Naive B cell (primary cell): ENCODE data around the gene MPZL1. TPM values are rescaled to one million over a fixed set of nuclear protein-coding genes. Genes with fewer than 3 reads are reported as not detected.
"Not testable (repeated sequence)": the region's sequence is repeated elsewhere in the genome, so short reads cannot be mapped to it uniquely, and the experiment has no call there.

Experiments
- ATAC-seq, 2 donors: fragments of 150-1000 bp; cut with Tn5 transposase; 2 replicates each; pipeline ENCODE4 v1.10.0; 2021; ENCODE audit warnings: low read depth in 2 of 2, mild to moderate bottlenecking in 2 of 2, moderate library complexity in 2 of 2
- DNase-seq: peaks from one replicate; pipeline ENCODE4 v3.0.0; 2022
- H3K27ac Mint-ChIP-seq, 6 donors: one replicate each; pipeline ENCODE4 v1.8.0; 2020 to 2022; ENCODE audit warnings: mild to moderate bottlenecking in 6 of 6, mixed read lengths in 6 of 6, moderate library complexity in 5 of 6, inconsistent platforms in 2 of 6
- H3K27me3 Mint-ChIP-seq, 3 donors: one replicate each; pipeline ENCODE4 v1.8.0; 2021 to 2022; ENCODE audit warnings: mixed read lengths in 3 of 3, mild to moderate bottlenecking in 1 of 3
- H3K36me3 Mint-ChIP-seq, 2 donors: one replicate each; pipeline ENCODE4 v1.8.0; 2020 to 2022; ENCODE audit warnings: mixed read lengths in 2 of 2, inconsistent platforms in 1 of 2, mild to moderate bottlenecking in 1 of 2
- H3K4me1 Mint-ChIP-seq, 3 donors: one replicate each; pipeline ENCODE4 v1.8.0; 2020 to 2022; ENCODE audit warnings: mixed read lengths in 3 of 3, inconsistent platforms in 1 of 3, mild to moderate bottlenecking in 1 of 3, moderate library complexity in 1 of 3
- H3K4me3 Mint-ChIP-seq, 8 donors: one replicate each; pipeline ENCODE4 v1.8.0; 2020 to 2022; ENCODE audit warnings: mild to moderate bottlenecking in 8 of 8, mixed read lengths in 8 of 8, moderate library complexity in 8 of 8, inconsistent platforms in 2 of 8
- H3K9me3 Mint-ChIP-seq, 7 donors: one replicate each; pipeline ENCODE4 v1.8.0; 2020 to 2022; ENCODE audit warnings: mixed read lengths in 7 of 7, mild to moderate bottlenecking in 5 of 7, inconsistent platforms in 2 of 7, moderate library complexity in 1 of 7
- polyA plus RNA-seq, 6 donors: library from polyadenylated mRNA; unstranded; fragments of 300-500 nt; fragmentation: Illumina TruSeq; gene quantifications; one replicate each; pipeline ENCODE4 v1.2.3, GENCODE V29; 2021; ENCODE audit warnings: low read depth in 6 of 6

The MPZL1 gene
- polyA plus RNA-seq, 6 donors from 2014 or later, result 23.5 to 64.2 (median 29.7) TPM

DNA sequence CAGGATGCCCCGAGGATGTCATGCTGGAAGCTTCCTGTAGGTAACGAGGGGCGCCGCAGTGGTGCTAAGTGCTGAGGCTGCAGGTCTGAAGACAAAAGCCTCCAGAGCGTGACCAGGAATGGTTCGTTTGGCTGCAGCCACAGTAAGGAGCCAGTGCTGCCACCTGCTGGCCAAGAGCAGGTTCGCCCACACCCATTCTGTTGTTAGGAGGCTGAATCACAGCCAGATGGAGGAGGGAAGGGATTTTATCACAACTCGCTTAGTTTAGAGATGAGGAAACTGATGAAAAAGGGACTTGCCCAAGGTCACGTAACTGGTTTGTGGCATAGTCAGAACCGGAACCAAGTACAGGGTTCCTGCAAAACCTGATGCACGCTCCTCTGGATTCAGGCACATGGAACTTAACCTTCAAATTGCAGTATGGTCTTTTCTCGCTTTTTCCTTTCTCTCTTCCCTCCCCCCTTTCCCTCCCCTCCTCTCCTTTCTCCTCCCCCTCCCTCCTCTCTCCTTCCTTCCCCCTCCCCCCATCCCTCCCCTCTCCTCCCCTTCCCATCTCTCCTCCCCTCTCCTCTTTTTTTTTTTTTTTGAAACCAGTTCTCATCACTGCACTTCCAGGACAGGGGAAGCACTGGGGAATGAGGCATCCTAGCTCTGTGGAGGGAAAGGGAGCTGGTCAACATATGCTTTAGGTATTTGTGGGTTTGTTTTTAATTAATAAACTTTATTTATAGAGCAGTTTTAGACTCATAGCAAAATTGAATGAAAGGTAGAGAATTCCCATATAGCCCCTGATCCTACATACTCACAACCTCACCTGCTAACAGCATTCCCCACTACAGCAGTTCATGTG, 81.8 kb downstream of the MPZL1 start:
- peak; percentile 83 for DNase-seq
- peak; percentile 98 for ATAC-seq
- Mint-ChIP-seq H3K36me3 (no peaks in the 10 kb centered on the region), H3K27me3 (no peaks in the 10 kb centered on the region), H3K4me1 (peaks cover 15 to 22% (median 18%) of the 10 kb centered on the region in 3 donors), H3K4me3 (peak overlapping the region in 1 of 8 donors; percentile 70), H3K9me3 (peaks cover 0 to 1% (median 0%) of the 10 kb centered on the region in 7 donors), H3K27ac (peak overlapping the region in 2 of 6 donors; percentile 31 to 67)

DNA sequence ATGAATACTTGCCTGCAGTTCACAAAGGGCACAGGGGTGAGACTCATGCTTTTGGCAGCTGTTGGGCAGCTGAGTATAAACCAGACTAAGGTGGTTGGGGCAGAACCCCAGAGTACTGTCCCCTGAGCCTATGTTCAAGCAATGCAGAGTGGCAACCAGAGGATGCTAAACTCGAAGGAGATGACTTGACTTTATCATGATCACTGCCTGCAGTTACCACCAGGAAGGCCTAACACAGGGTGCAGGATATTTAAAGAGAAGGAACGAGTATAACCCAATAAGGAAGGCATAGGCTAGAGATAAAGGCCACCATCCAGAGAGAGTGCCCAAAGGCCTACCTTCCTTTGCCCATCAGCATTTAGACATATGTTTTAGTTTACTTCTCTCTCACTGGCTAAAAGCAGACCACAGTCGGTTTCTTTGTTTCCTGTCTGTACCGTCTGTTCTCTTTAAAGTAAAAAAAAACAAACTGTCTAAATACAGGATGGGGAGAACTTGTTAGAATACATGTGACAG, 83.3 kb downstream of the MPZL1 start:
- ATAC-seq (peak in 1 of 2 donors; percentile 10), DNase-seq (peak; percentile 11)
- peaks cover 15 to 22% (median 18%) of the 10 kb centered on the region in 3 donors for H3K4me1 Mint-ChIP-seq
- no peaks in the 10 kb centered on the region for H3K36me3 Mint-ChIP-seq
- no peaks in the 10 kb centered on the region for H3K27me3 Mint-ChIP-seq
- peak overlapping the region in 3 of 6 donors; percentile 18 to 68 (median 33) for H3K27ac Mint-ChIP-seq
- peak overlapping the region in 3 of 8 donors; percentile 22 to 57 (median 35) for H3K4me3 Mint-ChIP-seq
- peaks cover 0 to 1% (median 0%) of the 10 kb centered on the region in 7 donors for H3K9me3 Mint-ChIP-seq

- peaks cover 15 to 22% (median 18%) of the 10 kb centered on the region in 3 donors for H3K4me1 Mint-ChIP-seq
- not testable (repeated sequence) for H3K27me3 Mint-ChIP-seq, DNase-seq, H3K27ac Mint-ChIP-seq, H3K36me3 Mint-ChIP-seq, H3K9me3 Mint-ChIP-seq, ATAC-seq, H3K4me3 Mint-ChIP-seq
Observed at GRCh38 chr1:167806235-167806634, 84.5 kb downstream of the MPZL1 start.

DNA sequence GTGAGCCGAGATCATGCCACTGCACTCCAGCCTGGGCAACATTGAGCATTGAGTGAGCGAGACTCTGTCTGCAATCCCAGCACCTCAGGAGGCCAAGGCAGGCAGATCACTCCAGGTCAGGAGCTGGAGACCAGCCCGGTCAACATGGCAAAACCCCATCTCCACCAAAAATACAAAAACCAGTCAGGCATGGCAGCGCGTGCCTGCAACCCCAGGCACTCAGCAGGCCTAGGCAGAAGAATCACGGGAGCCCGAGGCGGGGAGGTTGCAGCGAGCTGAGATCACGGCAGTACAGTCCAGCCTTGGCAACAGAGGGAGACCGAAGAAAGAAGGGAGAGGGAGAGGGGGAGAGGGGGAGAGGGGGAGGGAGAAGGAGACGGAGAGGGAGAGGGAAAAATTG, 84.9 kb downstream of the MPZL1 start:
- H3K27me3 Mint-ChIP-seq, ATAC-seq, H3K36me3 Mint-ChIP-seq, H3K27ac Mint-ChIP-seq, DNase-seq, H3K9me3 Mint-ChIP-seq, H3K4me3 Mint-ChIP-seq: not testable (repeated sequence)
- peaks cover 15 to 22% (median 18%) of the 10 kb centered on the region in 3 donors for H3K4me1 Mint-ChIP-seq

GRCh38 chr1:167808104-167808503, 86.3 kb downstream of the MPZL1 start:
- Mint-ChIP-seq H3K27me3 (peaks cover 0 to 6% (median 0%) of the 10 kb centered on the region in 3 donors), H3K9me3 (peaks cover 8 to 18% (median 14%) of the 10 kb centered on the region in 7 donors), H3K4me3 (no peak overlapping the region), H3K4me1 (peaks cover 14 to 21% (median 18%) of the 10 kb centered on the region in 3 donors), H3K27ac (peak overlapping the region in 2 of 6 donors; percentile 5 to 61), H3K36me3 (peaks cover 11 to 19% of the 10 kb centered on the region in 2 donors)
- DNase-seq (no peak), ATAC-seq (no peak)

DNA sequence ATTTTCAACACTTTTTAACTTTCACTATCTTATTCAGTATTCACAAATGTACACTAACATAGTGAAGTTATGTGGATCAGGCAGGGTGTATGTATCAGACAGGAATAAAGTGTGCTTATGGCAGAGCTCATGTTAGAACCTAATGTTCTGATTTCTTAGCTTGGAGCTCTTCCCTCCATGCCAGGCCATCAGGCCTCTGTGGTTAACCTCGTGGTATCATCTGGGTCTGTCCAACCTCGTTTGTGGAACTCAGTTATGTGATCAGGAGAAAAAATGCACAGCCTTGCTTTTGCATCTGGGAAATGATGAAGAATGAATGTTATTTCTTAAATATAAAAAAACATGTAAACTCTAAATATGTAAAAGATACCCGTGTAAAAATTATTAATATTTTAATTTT, 86.9 kb downstream of the MPZL1 start:
- Mint-ChIP-seq H3K4me3 (no peak overlapping the region), H3K36me3 (peaks cover 17 to 23% of the 10 kb centered on the region in 2 donors), H3K27ac (peak overlapping the region in 1 of 6 donors; percentile 32), H3K27me3 (peaks cover 0 to 7% (median 0%) of the 10 kb centered on the region in 3 donors), H3K4me1 (peaks cover 9 to 16% (median 12%) of the 10 kb centered on the region in 3 donors), H3K9me3 (peaks cover 11 to 24% (median 18%) of the 10 kb centered on the region in 7 donors)
- no peak for ATAC-seq
- DNase-seq, result no peak

DNA sequence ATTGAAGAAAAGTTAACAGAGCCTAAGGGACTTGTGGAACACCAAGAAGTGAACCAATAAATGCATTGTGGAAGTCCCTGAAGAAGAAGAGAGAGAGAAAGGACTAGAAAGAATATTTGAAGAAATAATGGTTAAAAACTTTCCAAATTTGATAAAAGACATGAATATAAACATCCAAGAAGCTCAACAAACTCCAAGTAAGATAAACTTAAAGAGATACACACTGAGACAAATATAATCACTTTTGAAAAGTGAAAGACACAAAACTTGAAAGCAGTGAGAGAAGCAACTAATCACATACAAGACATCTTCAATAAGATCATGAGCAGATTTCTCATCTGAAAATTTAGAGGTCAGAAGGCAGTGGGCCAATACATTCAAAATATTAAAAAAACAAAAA, 91.2 kb downstream of the MPZL1 start:
- H3K27me3 Mint-ChIP-seq, result peaks cover 0 to 7% (median 0%) of the 10 kb centered on the region in 3 donors
- peaks cover 20 to 49% (median 33%) of the 10 kb centered on the region in 7 donors for H3K9me3 Mint-ChIP-seq
- peaks cover 19 to 44% of the 10 kb centered on the region in 2 donors for H3K36me3 Mint-ChIP-seq
- no peaks in the 10 kb centered on the region for H3K4me1 Mint-ChIP-seq
- no peak overlapping the region for H3K4me3 Mint-ChIP-seq
- ATAC-seq (no peak), DNase-seq (no peak)
- no peak overlapping the region for H3K27ac Mint-ChIP-seq

GRCh38 chr1:167815650-167816049, 93.9 kb downstream of the MPZL1 start:
- H3K4me1 Mint-ChIP-seq, result peaks cover 5 to 8% (median 6%) of the 10 kb centered on the region in 3 donors
- H3K36me3 Mint-ChIP-seq, result peaks cover 19 to 44% of the 10 kb centered on the region in 2 donors
- no peak overlapping the region for H3K4me3 Mint-ChIP-seq
- DNase-seq (no peak), ATAC-seq (no peak)
- no peak overlapping the region for H3K27ac Mint-ChIP-seq
- peaks cover under 1 to 18% (median 6%) of the 10 kb centered on the region in 3 donors for H3K27me3 Mint-ChIP-seq
- H3K9me3 Mint-ChIP-seq, result peaks cover 20 to 49% (median 33%) of the 10 kb centered on the region in 7 donors

GRCh38 chr1:167819849-167820683, 98.3 kb downstream of the MPZL1 start:
- DNase-seq (no peak), ATAC-seq (peak; percentile 55 to 62)
- Mint-ChIP-seq H3K4me3 (peak overlapping the region; percentile 3 to 84 (median 70)), H3K9me3 (peaks cover 8 to 12% (median 9%) of the 10 kb centered on the region in 7 donors), H3K27me3 (peaks cover 15 to 18% (median 15%) of the 10 kb centered on the region in 3 donors), H3K36me3 (peaks cover 0 to 11% of the 10 kb centered on the region in 2 donors), H3K27ac (no peak overlapping the region), H3K4me1 (peaks cover 5 to 8% (median 6%) of the 10 kb centered on the region in 3 donors)

DNA sequence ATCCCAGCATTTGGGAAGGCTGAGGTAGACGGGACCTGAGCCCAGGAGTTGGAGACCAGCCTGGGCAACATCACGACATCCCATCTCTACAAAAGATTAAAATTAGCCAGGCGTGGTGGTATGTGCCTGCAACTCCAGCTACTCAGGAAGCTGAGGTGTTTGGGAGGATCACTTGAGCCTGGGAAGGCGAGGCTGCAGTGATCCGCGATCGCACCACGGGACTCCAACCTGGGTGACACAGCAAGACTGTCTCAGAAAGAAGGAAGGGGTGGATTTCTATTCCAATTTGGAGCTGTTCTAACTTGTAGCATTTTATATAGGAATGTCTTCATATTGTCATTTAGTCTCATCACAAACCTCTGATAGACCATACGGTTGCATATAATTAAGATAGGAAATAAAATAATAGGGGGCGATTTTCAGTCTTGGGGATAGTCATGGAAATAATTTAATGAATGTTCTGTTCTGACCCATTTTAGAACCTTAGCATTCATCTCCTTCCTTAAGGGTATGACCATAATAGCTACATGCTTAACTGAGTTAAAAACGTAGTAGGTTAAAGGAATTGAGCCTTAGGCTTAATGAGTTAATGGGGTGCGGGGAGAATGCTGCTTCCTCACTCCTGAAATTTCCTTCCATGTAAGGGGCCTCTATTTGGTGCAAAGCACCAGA, 99.0 kb downstream of the MPZL1 start:
- ATAC-seq, result no peak

DNA sequence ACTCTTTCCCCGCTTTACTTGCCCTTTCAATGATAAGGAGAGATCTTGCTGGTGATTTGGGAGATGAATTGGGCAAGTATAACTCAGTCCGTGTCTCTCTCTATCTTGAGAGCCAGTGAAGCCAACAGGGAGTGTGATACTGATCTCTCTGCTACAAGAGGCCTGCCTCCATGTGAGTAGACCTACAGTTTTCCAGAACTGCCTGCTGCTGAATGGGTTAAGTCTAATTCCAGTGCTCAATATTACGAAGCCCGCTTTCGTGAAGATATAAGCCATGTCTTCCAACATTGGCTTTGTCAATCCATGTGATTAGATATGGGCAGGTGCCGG, 99.5 kb downstream of the MPZL1 start:
- peaks cover 5 to 8% (median 6%) of the 10 kb centered on the region in 3 donors for H3K4me1 Mint-ChIP-seq
- ATAC-seq (no peak), DNase-seq (no peak)
- H3K36me3 Mint-ChIP-seq, result no peaks in the 10 kb centered on the region
- H3K27me3 Mint-ChIP-seq, result peaks cover 15 to 18% (median 15%) of the 10 kb centered on the region in 3 donors
- no peak overlapping the region for H3K4me3 Mint-ChIP-seq
- H3K27ac Mint-ChIP-seq, result no peak overlapping the region
- H3K9me3 Mint-ChIP-seq, result no peaks in the 10 kb centered on the region

More for the DNA sequence above, 99.0 kb downstream of the MPZL1 start:
- H3K36me3 Mint-ChIP-seq, result peaks cover 0 to 3% of the 10 kb centered on the region in 2 donors
- H3K4me1 Mint-ChIP-seq, result peaks cover 5 to 8% (median 6%) of the 10 kb centered on the region in 3 donors
- H3K4me3 Mint-ChIP-seq, result peak overlapping the region in 1 of 8 donors; percentile 66
- no peak for DNase-seq
- peaks cover 15 to 18% (median 15%) of the 10 kb centered on the region in 3 donors for H3K27me3 Mint-ChIP-seq
- H3K27ac Mint-ChIP-seq, result no peak overlapping the region
- H3K9me3 Mint-ChIP-seq, result peaks cover 1 to 4% (median 3%) of the 10 kb centered on the region in 7 donors

DNA sequence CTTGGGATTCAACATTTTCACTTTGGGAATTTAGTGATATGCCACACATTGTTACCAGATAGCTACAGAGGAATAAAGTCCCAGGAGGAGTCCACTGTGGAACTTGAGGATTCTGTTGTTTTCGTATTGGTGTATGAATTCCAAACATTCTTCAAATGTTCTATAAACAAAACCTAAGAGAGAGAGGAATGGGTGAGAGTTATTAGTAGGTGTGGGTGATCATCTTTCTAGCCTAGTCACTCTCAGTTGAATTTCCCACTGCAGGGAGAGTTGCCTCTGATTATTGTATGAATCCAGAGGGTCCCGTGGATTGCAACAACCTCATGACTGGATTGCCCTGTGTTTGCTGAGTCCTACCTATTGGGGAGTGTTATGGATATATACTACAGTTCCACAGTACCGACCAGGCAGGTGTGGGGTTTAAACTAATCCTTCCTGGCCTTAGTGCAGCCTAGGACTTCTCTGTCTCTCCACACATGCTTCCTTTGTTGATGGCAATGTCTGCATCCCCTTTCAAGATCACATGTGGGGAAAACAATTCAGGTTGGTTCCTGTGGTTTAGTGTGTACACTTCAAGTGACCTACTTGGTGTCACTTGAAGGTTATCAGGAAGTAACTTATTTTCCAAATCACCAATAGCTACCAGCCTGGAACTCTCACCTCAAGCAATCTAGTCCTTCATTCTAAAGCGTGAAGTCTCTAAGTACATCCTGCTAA, 100.3 kb downstream of the MPZL1 start:
- peaks cover 5 to 8% (median 6%) of the 10 kb centered on the region in 3 donors for H3K4me1 Mint-ChIP-seq
- peaks cover 15 to 18% (median 15%) of the 10 kb centered on the region in 3 donors for H3K27me3 Mint-ChIP-seq
- H3K36me3 Mint-ChIP-seq, result no peaks in the 10 kb centered on the region
- ATAC-seq, result no peak
- no peaks in the 10 kb centered on the region for H3K9me3 Mint-ChIP-seq
- H3K4me3 Mint-ChIP-seq, result no peak overlapping the region
- DNase-seq, result no peak
- peak overlapping the region in 1 of 6 donors; percentile 67 for H3K27ac Mint-ChIP-seq
